Vagina (tissue), 2 donors: ENCODE data around the gene ITIH2. TPM values are rescaled to one million over a fixed set of nuclear protein-coding genes. Genes with fewer than 3 reads are reported as not detected.

ENCODE experiments used
- DNase-seq, 2 donors: peaks; one replicate each; pipeline ENCODE4 v3.0.0-alpha.2; 2017; ENCODE audit errors: extremely low spot score in 2 of 2
- H3K27ac ChIP-seq: fragments of 200-600 bp; sonication (generic); one replicate; pipeline ENCODE4 v1.5.1; 2019
- H3K27me3 ChIP-seq: fragments of 200-600 bp; sonication (generic); one replicate; pipeline ENCODE4 v1.5.1; 2019
- H3K36me3 ChIP-seq, 2 donors: fragments of 200-600 bp; sonication (generic); one replicate each; pipeline ENCODE4 v1.5.1; 2017 to 2019
- H3K4me1 ChIP-seq: fragments of 200-600 bp; sonication (generic); one replicate; pipeline ENCODE4 v1.5.1; 2019
- H3K4me3 ChIP-seq, 2 donors: fragments of 200-600 bp; sonication (generic); 1 replicate in 1 of 2; 2 replicates in 1 of 2; pipeline ENCODE4 v1.5.1; 2016 to 2019
- H3K9me3 ChIP-seq: fragments of 200-600 bp; sonication (generic); one replicate; pipeline ENCODE4 v1.5.1; 2019
- CTCF ChIP-seq, 3 experiments: fragments of 450-650 bp in 2 of 3; fragments of 200-600 bp in 1 of 3; sonication (generic) in 1 of 3; IDR thresholded peaks; one replicate each; pipeline ENCODE4 v1.5.1; 2017 to 2019; ENCODE audit warnings: antibody characterized with exemption in 3 of 3, mild to moderate bottlenecking in 2 of 3, moderate library complexity in 2 of 3
- POLR2A ChIP-seq, 2 donors: fragments of 450-650 bp; IDR thresholded peaks; one replicate each; pipeline ENCODE4 v1.6.1; 2017; ENCODE audit warnings: antibody characterized with exemption in 2 of 2, mild to moderate bottlenecking in 2 of 2, moderate library complexity in 2 of 2
- POLR2AphosphoS5 ChIP-seq, 2 donors: sonication (generic); formaldehyde crosslinking; IDR thresholded peaks; one replicate each; pipeline ENCODE4 v1.9.0; 2017; ENCODE audit warnings: antibody characterized with exemption in 2 of 2, mild to moderate bottlenecking in 2 of 2, low read depth in 1 of 2; ENCODE audit not compliant: insufficient read depth in 1 of 2
- intact Hi-C: fragments of 100-400 bp; cut with DNase I; formaldehyde crosslinking; loops from one replicate; pipeline ENCODE4 v1.15.1; 2023
- total RNA-seq: library from RNA; depleted of rRNA; stranded (reverse); fragments of >200 nt; gene quantifications from one replicate; pipeline ENCODE4 v1.2.3, GENCODE V29; 2016

The ITIH2 gene
- total RNA-seq, 1 donor from 2014 or later: not detected

- Histone ChIP-seq H3K36me3 (peaks cover 0 to 75% of the 10 kb centered on the region in 2 donors), H3K4me1 (no peaks in the 10 kb centered on the region), H3K27me3 (no peaks in the 10 kb centered on the region), H3K9me3 (no peaks in the 10 kb centered on the region), H3K4me3 (no peak overlapping the region), H3K27ac (no peak overlapping the region)
- TF ChIP-seq POLR2A (IDR thresholded peaks at IDR 0.05) (no peak), CTCF (IDR thresholded peaks at IDR 0.05) (no peak), POLR2AphosphoS5 (IDR thresholded peaks at IDR 0.05; ENCODE audit: insufficient read depth in 1 of 2, low read depth in 1 of 2) (no peak)
- no peak for DNase-seq
- intact Hi-C loops: no loop called here
These were observed 52.0 kb downstream of the ITIH2 start for GRCh38 chr10:7755103-7755502.

- Histone ChIP-seq H3K4me3 (no peak overlapping the region), H3K9me3 (no peaks in the 10 kb centered on the region), H3K36me3 (peaks cover 0 to 80% of the 10 kb centered on the region in 2 donors), H3K27ac (no peak overlapping the region), H3K27me3 (no peaks in the 10 kb centered on the region), H3K4me1 (no peaks in the 10 kb centered on the region)
- no peak for DNase-seq
- intact Hi-C loops: no loop called here
- TF ChIP-seq POLR2AphosphoS5 (IDR thresholded peaks at IDR 0.05; ENCODE audit: insufficient read depth in 1 of 2, low read depth in 1 of 2): no peak
- no peak for TF ChIP-seq POLR2A (IDR thresholded peaks at IDR 0.05)
- no peak for TF ChIP-seq CTCF (IDR thresholded peaks at IDR 0.05)
These were observed 53.4 kb downstream of the ITIH2 start for GRCh38 chr10:7756360-7756992.

- Histone ChIP-seq H3K4me3 (no peak overlapping the region), H3K27me3 (no peaks in the 10 kb centered on the region), H3K4me1 (no peaks in the 10 kb centered on the region), H3K9me3 (no peaks in the 10 kb centered on the region), H3K27ac (no peak overlapping the region), H3K36me3 (peaks cover 0 to 60% of the 10 kb centered on the region in 2 donors)
- DNase-seq: no peak
- intact Hi-C loops: no loop called here
- no peak for TF ChIP-seq POLR2A (IDR thresholded peaks at IDR 0.05)
- TF ChIP-seq POLR2AphosphoS5 (IDR thresholded peaks at IDR 0.05; ENCODE audit: insufficient read depth in 1 of 2, low read depth in 1 of 2): no peak
- TF ChIP-seq CTCF (IDR thresholded peaks at IDR 0.05): no peak
These were observed 60.8 kb downstream of the ITIH2 start for GRCh38 chr10:7763929-7764328.

GRCh38 chr10:7766241-7766640 is 63.1 kb downstream of the ITIH2 start:
- H3K4me1 ChIP-seq: no peaks in the 10 kb centered on the region
- peaks cover 0 to 48% of the 10 kb centered on the region in 2 donors for H3K36me3 ChIP-seq
- no peak overlapping the region for H3K4me3 ChIP-seq
- TF ChIP-seq POLR2AphosphoS5 (IDR thresholded peaks at IDR 0.05; ENCODE audit: insufficient read depth in 1 of 2, low read depth in 1 of 2): no peak
- TF ChIP-seq POLR2A (IDR thresholded peaks at IDR 0.05): no peak
- TF ChIP-seq CTCF (IDR thresholded peaks at IDR 0.05): no peak
- no peak overlapping the region for H3K27ac ChIP-seq
- intact Hi-C loops: no loop called here
- DNase-seq: no peak
- no peaks in the 10 kb centered on the region for H3K9me3 ChIP-seq
- no peaks in the 10 kb centered on the region for H3K27me3 ChIP-seq

GRCh38 chr10:7767209-7767608 is 64.1 kb downstream of the ITIH2 start:
- Histone ChIP-seq H3K36me3 (peaks cover 0 to 38% of the 10 kb centered on the region in 2 donors), H3K27ac (no peak overlapping the region), H3K4me1 (no peaks in the 10 kb centered on the region), H3K27me3 (no peaks in the 10 kb centered on the region), H3K9me3 (no peaks in the 10 kb centered on the region), H3K4me3 (no peak overlapping the region)
- TF ChIP-seq POLR2AphosphoS5 (IDR thresholded peaks at IDR 0.05; ENCODE audit: insufficient read depth in 1 of 2, low read depth in 1 of 2): no peak
- TF ChIP-seq CTCF (IDR thresholded peaks at IDR 0.05): no peak
- no peak for TF ChIP-seq POLR2A (IDR thresholded peaks at IDR 0.05)
- intact Hi-C loops: no loop called here
- no peak for DNase-seq
